DOHH2 (cell line): ENCODE measurements around the gene IRF4.

Experiments used
- EZH2phosphoT487 ChIP-seq: fragments of 200-600 bp; sonication (generic); IDR thresholded peaks from 2 replicates; pipeline ENCODE4 v1.6.1; 2017; ENCODE audit warnings: borderline replicate concordance, mild to moderate bottlenecking, antibody characterized with exemption, low read length, moderate library complexity, mixed read lengths
- TF ChIP-seq, protein P1 (sequence below): fragments of 200-600 bp; sonication (generic); IDR thresholded peaks from one replicate; pipeline ENCODE4 v1.5.1; 2014; ENCODE audit warnings: antibody characterized with exemption, mild to moderate bottlenecking, low read depth, low read length; ENCODE audit not compliant: poor library complexity, severe bottlenecking

DNA sequence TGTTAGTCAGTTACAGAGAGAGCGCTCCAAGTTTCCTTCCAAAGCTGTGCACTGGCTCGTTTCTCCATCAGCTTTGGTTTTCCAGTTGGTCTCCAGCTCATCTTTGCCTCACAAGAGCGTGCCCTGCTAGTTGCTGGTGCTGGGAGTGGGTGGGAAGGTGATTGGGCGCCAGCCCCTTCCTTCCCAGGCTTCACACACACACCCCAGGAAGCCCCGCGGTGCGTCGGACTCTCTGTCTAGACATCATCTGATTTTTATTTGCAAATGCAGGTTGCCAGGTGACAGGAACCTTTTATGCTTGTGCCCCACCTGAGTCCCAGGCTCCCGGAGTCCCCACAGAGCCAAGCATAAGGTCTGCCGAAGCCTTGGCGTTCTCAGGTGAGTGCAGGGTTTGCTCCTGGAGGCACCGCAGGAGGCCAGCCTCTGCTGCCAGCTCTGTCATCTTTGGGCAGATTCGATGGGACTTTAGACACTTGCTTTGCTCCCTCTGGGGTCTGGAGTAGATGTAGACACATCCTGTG lies 7.1 kb downstream of the IRF4 start:
- TF ChIP-seq, protein P1, sequence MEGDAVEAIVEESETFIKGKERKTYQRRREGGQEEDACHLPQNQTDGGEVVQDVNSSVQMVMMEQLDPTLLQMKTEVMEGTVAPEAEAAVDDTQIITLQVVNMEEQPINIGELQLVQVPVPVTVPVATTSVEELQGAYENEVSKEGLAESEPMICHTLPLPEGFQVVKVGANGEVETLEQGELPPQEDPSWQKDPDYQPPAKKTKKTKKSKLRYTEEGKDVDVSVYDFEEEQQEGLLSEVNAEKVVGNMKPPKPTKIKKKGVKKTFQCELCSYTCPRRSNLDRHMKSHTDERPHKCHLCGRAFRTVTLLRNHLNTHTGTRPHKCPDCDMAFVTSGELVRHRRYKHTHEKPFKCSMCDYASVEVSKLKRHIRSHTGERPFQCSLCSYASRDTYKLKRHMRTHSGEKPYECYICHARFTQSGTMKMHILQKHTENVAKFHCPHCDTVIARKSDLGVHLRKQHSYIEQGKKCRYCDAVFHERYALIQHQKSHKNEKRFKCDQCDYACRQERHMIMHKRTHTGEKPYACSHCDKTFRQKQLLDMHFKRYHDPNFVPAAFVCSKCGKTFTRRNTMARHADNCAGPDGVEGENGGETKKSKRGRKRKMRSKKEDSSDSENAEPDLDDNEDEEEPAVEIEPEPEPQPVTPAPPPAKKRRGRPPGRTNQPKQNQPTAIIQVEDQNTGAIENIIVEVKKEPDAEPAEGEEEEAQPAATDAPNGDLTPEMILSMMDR: no peak
- TF ChIP-seq EZH2phosphoT487: no peak
